H1 (cell line): ENCODE measurements around the gene P3H2. TPM values are rescaled to one million over a fixed set of nuclear protein-coding genes. Genes with fewer than 3 reads are reported as not detected.

Experiments used
- CTCF ChIA-PET: fragments of 300-600 bp; sonication (Branson Sonifier 250); formaldehyde crosslinking; loops from one replicate; lab custom pipeline; 2021; ENCODE audit not compliant: partially characterized antibody; lab: Charles Lee
- POLR2A ChIA-PET: fragments of 300-600 bp; sonication (Branson Sonifier 250); formaldehyde crosslinking; loops from one replicate; lab custom pipeline; 2021; ENCODE audit warnings: inconsistent platforms; ENCODE audit not compliant: partially characterized antibody; lab: Charles Lee
- DNase-seq, 2 experiments: peaks; one replicate each; pipeline versions ENCODE4 v3.0.0 to v3.0.0-alpha.2; 2010 to 2022; ENCODE audit warnings: low spot score in 2 of 2, low read depth in 1 of 2, mixed read lengths in 1 of 2
- FAIRE-seq: peaks from 2 replicates; lab custom pipeline; 2011; peaks lifted over from hg19 to GRCh38; lab: Jason Lieb, UNC
- H2AFZ ChIP-seq: 2 replicates; pipeline ENCODE4 v1.8.1; 2012; ENCODE audit warnings: low read length, inconsistent platforms
- H2AK5ac ChIP-seq: 2 replicates; pipeline ENCODE4 v1.6.1; 2013; ENCODE audit warnings: low read depth, low read length
- H2BK120ac ChIP-seq: replicated peaks from 2 replicates; pipeline ENCODE3; 2013; ENCODE audit warnings: low read depth, low read length, inconsistent platforms
- H2BK12ac ChIP-seq: 2 replicates; pipeline ENCODE4 v1.6.1; 2013; ENCODE audit warnings: low read depth, low read length
- H2BK15ac ChIP-seq: 2 replicates; pipeline ENCODE4 v1.6.1; 2013; ENCODE audit warnings: low read length
- H2BK20ac ChIP-seq: 2 replicates; pipeline ENCODE4 v1.6.1; 2013; ENCODE audit warnings: low read length
- H2BK5ac ChIP-seq: 2 replicates; pipeline ENCODE4 v1.6.1; 2013; ENCODE audit warnings: low read depth, low read length
- H3K14ac ChIP-seq: 2 replicates; pipeline ENCODE4 v1.6.1; 2013; ENCODE audit warnings: inconsistent platforms; ENCODE audit not compliant: insufficient read length
- H3K18ac ChIP-seq: 2 replicates; pipeline ENCODE4 v1.6.1; 2013; ENCODE audit warnings: low read length; ENCODE audit errors: extremely low read depth
- H3K23ac ChIP-seq: 2 replicates; pipeline ENCODE4 v1.6.1; 2013; ENCODE audit warnings: inconsistent platforms; ENCODE audit not compliant: insufficient read length
- H3K23me2 ChIP-seq: 2 replicates; pipeline ENCODE4 v1.6.1; 2013; ENCODE audit warnings: low read depth, low read length
- H3K27ac ChIP-seq: 2 replicates; pipeline ENCODE4 v1.6.1; 2011; ENCODE audit warnings: low read depth, low read length, inconsistent platforms
- H3K27me3 ChIP-seq, 4 experiments: replicated peaks in 1 of 4; 1 replicate in 1 of 4; 2 replicates in 3 of 4; pipeline versions ENCODE4 v1.6.1 to v1.8.1; 2011 to 2013; ENCODE audit warnings: low read length in 3 of 4, mild to moderate bottlenecking in 3 of 4, inconsistent platforms in 2 of 4, mixed read lengths in 2 of 4, moderate library complexity in 1 of 4; ENCODE audit not compliant: control insufficient read depth in 3 of 4, insufficient read depth in 3 of 4; ENCODE audit errors: extremely low read depth in 1 of 4
- H3K36me3 ChIP-seq, 4 experiments: 2 replicates each; pipeline versions ENCODE4 v1.6.1 to v1.8.1; 2011 to 2013; ENCODE audit warnings: mild to moderate bottlenecking in 4 of 4, low read length in 3 of 4, moderate library complexity in 2 of 4, control low read depth in 1 of 4, inconsistent platforms in 1 of 4; ENCODE audit not compliant: insufficient read depth in 4 of 4, control insufficient read depth in 2 of 4
- H3K4ac ChIP-seq: replicated peaks from 2 replicates; pipeline ENCODE3; 2013; ENCODE audit warnings: low read length, low read depth, mixed read lengths, inconsistent platforms; ENCODE audit not compliant: insufficient read length
- H3K4me1 ChIP-seq, 4 experiments: replicated peaks in 1 of 4; 1 replicate in 1 of 4; 2 replicates in 3 of 4; pipeline versions ENCODE4 v1.6.1 to v1.8.1; 2011 to 2013; ENCODE audit warnings: low read length in 3 of 4, inconsistent platforms in 2 of 4, mixed read lengths in 1 of 4; ENCODE audit not compliant: insufficient read depth in 4 of 4, control insufficient read depth in 3 of 4
- H3K4me2 ChIP-seq, 2 experiments: 2 replicates each; pipeline versions ENCODE4 v1.6.1 to v1.8.1; 2011 to 2013; ENCODE audit warnings: low read depth in 2 of 2, low read length in 2 of 2, control low read depth in 1 of 2, inconsistent platforms in 1 of 2, mild to moderate bottlenecking in 1 of 2; ENCODE audit not compliant: insufficient read depth in 1 of 2
- H3K4me3 ChIP-seq, 4 experiments: fragments of 200-600, 300-600 bp in 1 of 4; sonication (generic), shearing (Covaris generic), sonication (Bioruptor Twin) in 1 of 4; 2 replicates each; pipeline versions ENCODE4 v1.5.1 to v1.8.1; 2011 to 2016; ENCODE audit warnings: low read length in 4 of 4, low read depth in 3 of 4, control low read depth in 2 of 4, inconsistent platforms in 2 of 4, mild to moderate bottlenecking in 2 of 4, mixed read lengths in 1 of 4, moderate library complexity in 1 of 4; ENCODE audit not compliant: insufficient read depth in 2 of 4; ENCODE audit errors: extremely low read depth in 1 of 4
- H3K56ac ChIP-seq: replicated peaks from 2 replicates; pipeline ENCODE3; 2013; ENCODE audit warnings: low read depth, mild to moderate bottlenecking, mixed read lengths, low read length, inconsistent platforms; ENCODE audit not compliant: insufficient read length
- H3K79me1 ChIP-seq: 2 replicates; pipeline ENCODE4 v1.6.1; 2013; ENCODE audit warnings: low read depth, low read length, control low read depth
- H3K79me2 ChIP-seq, 2 experiments: 2 replicates each; pipeline versions ENCODE4 v1.6.1 to v1.8.1; 2012 to 2013; ENCODE audit warnings: low read length in 2 of 2, mild to moderate bottlenecking in 2 of 2, inconsistent platforms in 1 of 2; ENCODE audit not compliant: insufficient read depth in 2 of 2, control insufficient read depth in 1 of 2
- H3K9ac ChIP-seq, 4 experiments: replicated peaks in 1 of 4; 1 replicate in 1 of 4; 2 replicates in 3 of 4; pipeline versions ENCODE4 v1.6.1 to v1.8.1; 2011 to 2013; ENCODE audit warnings: low read depth in 3 of 4, low read length in 3 of 4, control low read depth in 2 of 4, mild to moderate bottlenecking in 2 of 4, moderate library complexity in 2 of 4, inconsistent platforms in 1 of 4; ENCODE audit errors: extremely low read depth in 1 of 4
- H3K9me3 ChIP-seq, 2 experiments: 2 replicates each; pipeline versions ENCODE4 v1.6.1 to v1.8.1; 2012 to 2013; ENCODE audit warnings: mild to moderate bottlenecking in 2 of 2, moderate library complexity in 2 of 2, control low read depth in 1 of 2, inconsistent platforms in 1 of 2, low read depth in 1 of 2, low read length in 1 of 2, mixed read lengths in 1 of 2; ENCODE audit not compliant: insufficient read depth in 2 of 2
- H4K20me1 ChIP-seq, 2 experiments: replicated peaks in 1 of 2; 2 replicates each; pipeline versions ENCODE3 to v1.8.1; 2011 to 2013; ENCODE audit warnings: inconsistent platforms in 2 of 2, low read length in 2 of 2, mild to moderate bottlenecking in 1 of 2; ENCODE audit not compliant: insufficient read depth in 2 of 2, control insufficient read depth in 1 of 2
- H4K5ac ChIP-seq: 2 replicates; pipeline ENCODE4 v1.6.1; 2013; ENCODE audit warnings: low read length, low read depth, mixed read lengths, inconsistent platforms; ENCODE audit not compliant: insufficient read length
- H4K8ac ChIP-seq: 2 replicates; pipeline ENCODE4 v1.8.0; 2013; ENCODE audit warnings: mild to moderate bottlenecking, moderate library complexity, low read length, inconsistent platforms; ENCODE audit not compliant: insufficient read depth; ENCODE audit errors: extremely low read depth
- H4K91ac ChIP-seq: replicated peaks from 2 replicates; pipeline ENCODE3; 2013; ENCODE audit warnings: low read length, mixed read lengths, inconsistent platforms; ENCODE audit not compliant: insufficient read length
- CBX5 ChIP-seq: fragments of 300-800, 300-1000 bp; sonication (generic); IDR thresholded peaks from 2 replicates; pipeline ENCODE4 v1.7.1; 2016; ENCODE audit warnings: antibody characterized with exemption, low read length, low read depth
- EP300 ChIP-seq, 2 experiments: IDR thresholded peaks; 1 replicate in 1 of 2; 2 replicates in 1 of 2; pipeline ENCODE4 v1.6.1; 2011 to 2012; ENCODE audit warnings: low read depth in 2 of 2, low read length in 2 of 2, mild to moderate bottlenecking in 2 of 2, borderline replicate concordance in 1 of 2, inconsistent platforms in 1 of 2, moderate library complexity in 1 of 2
- WGBS, 2 experiments: shearing (Covaris generic) in 1 of 2; methylation state at CpG; one replicate each; pipeline versions ENCODE4 v1.1.6 to v1.1.7; 2013 to 2015; ENCODE audit warnings: low lambda C conversion rate in 2 of 2, mixed read lengths in 2 of 2, inconsistent platforms in 1 of 2, low coverage in 1 of 2, missing lambda C conversion rate in 1 of 2; ENCODE audit not compliant: insufficient replicate concordance in 2 of 2, insufficient coverage in 1 of 2, insufficient read length in 1 of 2; ENCODE audit errors: extremely low coverage in 1 of 2, missing lambda C conversion rate in 1 of 2; 5-methylcytosine and 5-hydroxymethylcytosine counted together
- polyA plus RNA-seq, 7 experiments: library from polyadenylated mRNA; depleted of rRNA in 3 of 7; stranded (reverse) in 5 of 7; unstranded in 2 of 7; fragments of >200 nt in 5 of 7; fragments of 200-250 nt in 2 of 7; gene quantifications; 1 replicate in 5 of 7; 2 replicates in 1 of 7; 4 replicates in 1 of 7; pipeline versions ENCODE4 v1.2.1 to v1.2.3, GENCODE V29; 2011 to 2013; ENCODE audit warnings: missing spikeins in 2 of 7, mixed read lengths in 2 of 7
- total RNA-seq: library from RNA; stranded (reverse); fragmentation: NEBNext Ultra II Directional; extraction: Animal tissue kit (Norgen Biotek cat#: 25700); gene quantifications from 2 replicates; pipeline ENCODE4 v1.2.1, GENCODE V29; 2021

The P3H2 gene
- total and polyA plus RNA-seq, 2 of the 8 experiments (the other 6 are each of a cell fraction or from before 2014, with no cell fraction given) = 40.5 to 60.4 TPM

- no peaks in the 10 kb centered on the region for H3K36me3 ChIP-seq
- H4K20me1 ChIP-seq = no peaks in the 10 kb centered on the region
- no peak overlapping the region for H3K9ac ChIP-seq
- no peak overlapping the region for H2BK20ac ChIP-seq
- 89% methylated on average over 2 of the region's 2 CpGs; no CpG with 5 or more reads in 1 of the 2 experiments for WGBS, 2 experiments
- H3K4me3 ChIP-seq = no peak overlapping the region
- H3K18ac ChIP-seq = no peak overlapping the region
- no peak overlapping the region for H4K91ac ChIP-seq
- H3K27me3 ChIP-seq = no peaks in the 10 kb centered on the region
- H4K5ac ChIP-seq = no peak overlapping the region
- H3K9me3 ChIP-seq = no peaks in the 10 kb centered on the region
- no peaks in the 10 kb centered on the region for H3K23me2 ChIP-seq
- H3K79me2 ChIP-seq = no peaks in the 10 kb centered on the region
- H3K4me1 ChIP-seq = 0 out of 7 replicates have a peak, but pooled peaks cover 0 to 4% (median 0%) of the 10 kb centered on the region in 4 experiments
- no peak overlapping the region for H2AFZ ChIP-seq
- H4K8ac ChIP-seq = no peak overlapping the region
- no peak overlapping the region for H3K56ac ChIP-seq
- no peak overlapping the region for H3K27ac ChIP-seq
- H3K79me1 ChIP-seq = no peaks in the 10 kb centered on the region
- no peak overlapping the region for H2BK15ac ChIP-seq
- no peak overlapping the region for H2BK120ac ChIP-seq
- POLR2A ChIA-PET = no interaction called here
- H3K23ac ChIP-seq = no peak overlapping the region
- no peak overlapping the region for H3K14ac ChIP-seq
- no peak overlapping the region for H2BK12ac ChIP-seq
- no peak overlapping the region for H2BK5ac ChIP-seq
- CTCF ChIA-PET = no interaction called here
- H3K4me2 ChIP-seq = no peak overlapping the region
- no peak overlapping the region for H3K4ac ChIP-seq
- H2AK5ac ChIP-seq = no peak overlapping the region
- DNase-seq = no peak
- FAIRE-seq = no peak
- TF ChIP-seq CBX5 (no peak), EP300 (IDR thresholded peaks at IDR 0.05; ENCODE audit: borderline replicate concordance in 1 of 2, low read depth in 2 of 2, low read length in 2 of 2) (no peak)
Measured at GRCh38 chr3:190169877-190170276, 49.2 kb upstream of the P3H2 start.
